ENCODE results near the gene CD6. TPM values are rescaled to one million over a fixed set of nuclear protein-coding genes. Genes with fewer than 3 reads are reported as not detected.

Gene CD6
- total RNA-seq, 1 experiment from 2014 or later, result not detected

GRCh38 chr11:61046833-61047232 is 75.4 kb downstream of the CD6 start:
- no peaks in the 10 kb centered on the region for H3K79me2 ChIP-seq (ENCODE audit: insufficient read depth, low read length)
- H3K23ac ChIP-seq (ENCODE audit: insufficient read length, low read depth, low read length), result no peak overlapping the region
- H2BK20ac ChIP-seq (ENCODE audit: low read depth, low read length, poor library complexity, severe bottlenecking), result no peak overlapping the region
- H3K27ac Mint-ChIP-seq, result no peak overlapping the region
- H3K9me3 ChIP-seq (ENCODE audit: control insufficient read depth, low read depth, low read length), result no peaks in the 10 kb centered on the region
- peaks cover 29% of the 10 kb centered on the region for H3K27me3 Mint-ChIP-seq (ENCODE audit: low read depth)
- H4K20me1 ChIP-seq (ENCODE audit: control insufficient read depth, insufficient read depth, insufficient read length), result no peaks in the 10 kb centered on the region
- H3K4me2 ChIP-seq (ENCODE audit: insufficient read depth, insufficient read length, low read length), result no peak overlapping the region
- no peak overlapping the region for H4K5ac ChIP-seq (ENCODE audit: insufficient read length, low read depth, low read length)
- no peaks in the 10 kb centered on the region for H3K36me3 Mint-ChIP-seq (ENCODE audit: insufficient read depth in 1 of 3, low read depth in 3 of 3)
- H3K4me1 ChIP-seq (ENCODE audit: insufficient read depth, low read length), result no peaks in the 10 kb centered on the region
- no peaks in the 10 kb centered on the region for H3K23me2 ChIP-seq (ENCODE audit: insufficient read length, low read depth, low read length, poor library complexity, severe bottlenecking)
- H3K14ac ChIP-seq (ENCODE audit: insufficient read depth, low read length), result no peak overlapping the region
- no peak overlapping the region for H3K4me3 Mint-ChIP-seq
- TF ChIP-seq CTCF (conservative IDR thresholded peaks at IDR 0.05), result no peak
- peak overlapping the region; percentile 7 for H3K9ac ChIP-seq (ENCODE audit: extremely low read depth, insufficient read length, low read length)
- H3T11ph ChIP-seq (ENCODE audit: low read length), result no peak overlapping the region
- no peak for DNase-seq
- H3K79me1 ChIP-seq (ENCODE audit: insufficient read depth, low read depth, low read length, poor library complexity, severe bottlenecking), result no peaks in the 10 kb centered on the region
- H3K27ac ChIP-seq (ENCODE audit: insufficient read length, low read depth, low read length), result no peak overlapping the region
- no peak overlapping the region for H3K56ac ChIP-seq (ENCODE audit: insufficient read length, low read depth, low read length)
- H2AFZ ChIP-seq (ENCODE audit: low read length), result no peak overlapping the region
- no peaks in the 10 kb centered on the region; the same call in 1 of the 2 replicates for H3K27me3 ChIP-seq (ENCODE audit: insufficient read depth, low read length)
- H2BK12ac ChIP-seq (ENCODE audit: insufficient read length, low read depth, low read length), result no peak overlapping the region
- peaks cover 7 to 12% of the 10 kb centered on the region in 2 experiments for H3K4me1 Mint-ChIP-seq
- no peak overlapping the region for H3K4ac ChIP-seq (ENCODE audit: low read depth, low read length)
- no peak overlapping the region for H3K18ac ChIP-seq (ENCODE audit: insufficient read length, low read depth, low read length)
- no peak overlapping the region for H2BK5ac ChIP-seq (ENCODE audit: insufficient read length, low read length)
- no peak overlapping the region for H2AK5ac ChIP-seq (ENCODE audit: insufficient read length, low read length)
- H2BK15ac ChIP-seq (ENCODE audit: low read depth, low read length), result no peak overlapping the region
- no peak overlapping the region for H2BK120ac ChIP-seq (ENCODE audit: low read depth, low read length, poor library complexity, severe bottlenecking)
- H4K91ac ChIP-seq (ENCODE audit: insufficient read length, low read depth, low read length), result no peak overlapping the region
- peaks cover 0 to 3% of the 10 kb centered on the region in 2 experiments; a peak in 1 of 5 replicates for H3K9me3 Mint-ChIP-seq
- no CpG with 5 or more reads among the region's 2 CpGs for WGBS (ENCODE audit: extremely low coverage, insufficient read length, low lambda C conversion rate)
- H4K8ac ChIP-seq (replicated peaks; ENCODE audit: insufficient read length, low read depth, low read length), result no peak overlapping the region

Measured in H9 (cell line).